Colonic mucosa (tissue), 4 donors: Measurements from ENCODE around the gene MYO18A. TPM values are rescaled to one million over a fixed set of nuclear protein-coding genes. Genes with fewer than 3 reads are reported as not detected.

Experiments used
- DNase-seq: peaks from one replicate; pipeline ENCODE4 v3.0.0-alpha.2; 2020
- H3K27ac ChIP-seq: fragments of 200-600 bp; one replicate; pipeline ENCODE4 v1.8.0; 2021
- H3K27me3 ChIP-seq: fragments of 200-600 bp; one replicate; pipeline ENCODE4 v1.8.0; 2021
- H3K36me3 ChIP-seq: fragments of 200-600 bp; one replicate; pipeline ENCODE4 v1.8.0; 2021
- H3K4me1 ChIP-seq: fragments of 200-600 bp; one replicate; pipeline ENCODE4 v1.8.0; 2021; ENCODE audit warnings: mild to moderate bottlenecking
- H3K4me3 ChIP-seq: fragments of 200-600 bp; one replicate; pipeline ENCODE4 v1.8.0; 2021
- H3K9ac ChIP-seq, 2 donors: one replicate each; pipeline ENCODE4 v1.7.0; 2013; ENCODE audit warnings: control low read depth in 2 of 2, low read depth in 2 of 2, low read length in 2 of 2
- H3K9me3 ChIP-seq: fragments of 200-600 bp; one replicate; pipeline ENCODE4 v1.8.0; 2021
- intact Hi-C: fragments of 100-400 bp; cut with DNase I; formaldehyde crosslinking; loops from one replicate; pipeline ENCODE4 v1.14.1; 2022
- total RNA-seq, 2 donors: library from RNA; stranded (reverse); fragmentation: NEBNext Ultra II Directional in 1 of 2; extraction: Animal tissue kit (Norgen Biotek cat#: 25700) in 1 of 2; gene quantifications; one replicate each; pipeline ENCODE4 v1.2.1, GENCODE V29; 2021
- TF ChIP-seq, protein P1 (sequence below): fragments of 200-600 bp; IDR thresholded peaks from one replicate; pipeline ENCODE4 v1.8.0; 2022; ENCODE audit warnings: antibody characterized with exemption, mild to moderate bottlenecking
- donor health status: healthy.
- donor health status: DM: no; HTN: no; CAD: no.
- donor health status: DM: no; HTN: no; CAD: no.

MYO18A gene
- total RNA-seq, 2 donors from 2014 or later: 63.3 to 112 TPM

GRCh38 chr17:29107933-29108822, 72.0 kb downstream of the MYO18A start:
- TF ChIP-seq, protein P1, sequence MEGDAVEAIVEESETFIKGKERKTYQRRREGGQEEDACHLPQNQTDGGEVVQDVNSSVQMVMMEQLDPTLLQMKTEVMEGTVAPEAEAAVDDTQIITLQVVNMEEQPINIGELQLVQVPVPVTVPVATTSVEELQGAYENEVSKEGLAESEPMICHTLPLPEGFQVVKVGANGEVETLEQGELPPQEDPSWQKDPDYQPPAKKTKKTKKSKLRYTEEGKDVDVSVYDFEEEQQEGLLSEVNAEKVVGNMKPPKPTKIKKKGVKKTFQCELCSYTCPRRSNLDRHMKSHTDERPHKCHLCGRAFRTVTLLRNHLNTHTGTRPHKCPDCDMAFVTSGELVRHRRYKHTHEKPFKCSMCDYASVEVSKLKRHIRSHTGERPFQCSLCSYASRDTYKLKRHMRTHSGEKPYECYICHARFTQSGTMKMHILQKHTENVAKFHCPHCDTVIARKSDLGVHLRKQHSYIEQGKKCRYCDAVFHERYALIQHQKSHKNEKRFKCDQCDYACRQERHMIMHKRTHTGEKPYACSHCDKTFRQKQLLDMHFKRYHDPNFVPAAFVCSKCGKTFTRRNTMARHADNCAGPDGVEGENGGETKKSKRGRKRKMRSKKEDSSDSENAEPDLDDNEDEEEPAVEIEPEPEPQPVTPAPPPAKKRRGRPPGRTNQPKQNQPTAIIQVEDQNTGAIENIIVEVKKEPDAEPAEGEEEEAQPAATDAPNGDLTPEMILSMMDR: no peak
- peaks cover 10% of the 10 kb centered on the region for H3K36me3 ChIP-seq
- H3K4me3 ChIP-seq: no peak overlapping the region
- H3K27me3 ChIP-seq: no peaks in the 10 kb centered on the region
- intact Hi-C loops: no loop called here
- H3K4me1 ChIP-seq: no peaks in the 10 kb centered on the region
- H3K27ac ChIP-seq: no peak overlapping the region
- H3K9ac ChIP-seq: no peak overlapping the region
- DNase-seq: no peak
- H3K9me3 ChIP-seq: no peaks in the 10 kb centered on the region

GRCh38 chr17:29107084-29107483, 73.1 kb downstream of the MYO18A start:
- peaks cover 10% of the 10 kb centered on the region for H3K36me3 ChIP-seq
- TF ChIP-seq, protein P1: no peak
- H3K4me1 ChIP-seq: no peaks in the 10 kb centered on the region
- H3K27ac ChIP-seq: no peak overlapping the region
- no peaks in the 10 kb centered on the region for H3K9me3 ChIP-seq
- intact Hi-C loops: no loop called here
- no peak for DNase-seq
- no peak overlapping the region for H3K4me3 ChIP-seq
- no peak overlapping the region for H3K9ac ChIP-seq
- H3K27me3 ChIP-seq: no peaks in the 10 kb centered on the region

- TF ChIP-seq, protein P1: no peak
- no peaks in the 10 kb centered on the region for H3K9me3 ChIP-seq
- no peak overlapping the region for H3K9ac ChIP-seq
- H3K27me3 ChIP-seq: no peaks in the 10 kb centered on the region
- H3K4me3 ChIP-seq: no peak overlapping the region
- no peak for DNase-seq
- H3K4me1 ChIP-seq: no peaks in the 10 kb centered on the region
- intact Hi-C loops: no loop called here
- H3K36me3 ChIP-seq: no peaks in the 10 kb centered on the region
- H3K27ac ChIP-seq: no peak overlapping the region
These were observed 76.9 kb downstream of the MYO18A start for GRCh38 chr17:29103341-29103740.

- intact Hi-C loops: no loop called here
- Histone ChIP-seq H3K9ac (no peak overlapping the region), H3K36me3 (no peaks in the 10 kb centered on the region), H3K9me3 (no peaks in the 10 kb centered on the region), H3K4me3 (no peak overlapping the region), H3K27me3 (no peaks in the 10 kb centered on the region), H3K27ac (no peak overlapping the region), H3K4me1 (no peaks in the 10 kb centered on the region)
- DNase-seq: no peak
- TF ChIP-seq, protein P1: no peak
These were observed 77.4 kb downstream of the MYO18A start for GRCh38 chr17:29102741-29103181.

DNA sequence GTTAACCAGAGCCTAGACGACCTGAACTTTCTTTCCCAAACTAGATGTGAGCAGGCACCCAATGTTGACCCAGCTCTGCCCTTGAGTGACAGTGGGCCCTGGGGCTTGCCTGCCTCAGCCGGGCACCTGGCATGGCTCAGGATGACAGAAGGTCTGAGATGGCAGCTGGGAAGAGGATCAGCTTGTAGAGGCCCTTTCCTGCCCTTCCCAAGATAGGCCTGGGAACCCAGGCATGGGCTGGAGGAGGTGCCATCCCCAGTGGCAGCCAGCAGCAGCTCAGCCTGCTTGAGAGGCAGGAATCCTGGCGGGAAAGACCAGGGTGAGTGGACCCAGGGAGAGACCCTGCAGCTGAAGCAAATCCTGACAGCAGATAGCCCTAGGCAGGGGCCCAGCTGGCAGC, 78.2 kb downstream of the MYO18A start:
- intact Hi-C loops: no loop called here
- no peak overlapping the region for H3K27ac ChIP-seq
- no peaks in the 10 kb centered on the region for H3K4me1 ChIP-seq
- H3K27me3 ChIP-seq: no peaks in the 10 kb centered on the region
- no peaks in the 10 kb centered on the region for H3K36me3 ChIP-seq
- no peak overlapping the region for H3K4me3 ChIP-seq
- TF ChIP-seq, protein P1: no peak
- H3K9ac ChIP-seq: no peak overlapping the region
- DNase-seq: no peak
- H3K9me3 ChIP-seq: no peaks in the 10 kb centered on the region
